Neural cell (in vitro differentiated cells): Measurements from ENCODE around the gene METAP1D. TPM values are rescaled to one million over a fixed set of nuclear protein-coding genes. Genes with fewer than 3 reads are reported as not detected.

Experiments
- H2AFZ ChIP-seq: fragments of 200-600, 300-800 bp; sonication (generic), shearing (Covaris generic); 2 replicates; pipeline ENCODE4 v1.6.0; 2014; ENCODE audit warnings: low read depth, mild to moderate bottlenecking, antibody characterized with exemption, low read length, moderate library complexity
- H3F3A ChIP-seq: fragments of 200-600 bp; shearing (Covaris generic); 2 replicates; pipeline ENCODE4 v1.6.1; 2016; ENCODE audit warnings: mild to moderate bottlenecking, moderate library complexity, mixed read lengths, antibody characterized with exemption, low read length; ENCODE audit not compliant: insufficient read depth, poor library complexity, severe bottlenecking
- H3K27ac ChIP-seq: fragments of 200-600, 300-800 bp; sonication (generic), shearing (Covaris generic); 2 replicates; pipeline ENCODE4 v1.5.1; 2014; ENCODE audit warnings: mild to moderate bottlenecking, low read length, moderate library complexity
- H3K27me3 ChIP-seq: fragments of 300-800, 200-600 bp; sonication (generic), shearing (Covaris generic); 2 replicates; pipeline ENCODE4 v1.6.0; 2014; ENCODE audit warnings: mild to moderate bottlenecking, low read depth, low read length, moderate library complexity; ENCODE audit not compliant: insufficient read depth
- H3K36me3 ChIP-seq: fragments of 300-800, 200-600 bp; sonication (generic), shearing (Covaris generic); 2 replicates; pipeline ENCODE4 v1.5.1; 2014; ENCODE audit warnings: mild to moderate bottlenecking, antibody characterized with exemption, low read length, moderate library complexity; ENCODE audit not compliant: insufficient read depth
- H3K4me2 ChIP-seq: fragments of 300-800, 200-600 bp; sonication (generic), shearing (Covaris generic); 2 replicates; pipeline ENCODE4 v1.6.0; 2014; ENCODE audit warnings: mild to moderate bottlenecking, low read length
- H3K4me3 ChIP-seq: fragments of 300-800, 200-600 bp; sonication (generic), shearing (Covaris generic); 2 replicates; pipeline ENCODE4 v1.5.1; 2014; ENCODE audit warnings: mild to moderate bottlenecking, low read length, moderate library complexity
- H3K79me2 ChIP-seq: fragments of 200-600 bp; shearing (Covaris generic); replicated peaks from 2 replicates; pipeline ENCODE4 v1.6.0; 2014; ENCODE audit warnings: mild to moderate bottlenecking, low read length, moderate library complexity; ENCODE audit not compliant: insufficient read depth
- H3K9ac ChIP-seq: fragments of 300-800, 200-600 bp; sonication (generic), shearing (Covaris generic); 2 replicates; pipeline ENCODE4 v1.6.1; 2016; ENCODE audit warnings: mild to moderate bottlenecking, low read length, mixed read lengths
- H3K9me2 ChIP-seq: fragments of 200-600 bp; shearing (Covaris generic); 2 replicates; pipeline ENCODE4 v1.6.1; 2016; ENCODE audit warnings: mild to moderate bottlenecking, low read length, mixed read lengths; ENCODE audit not compliant: insufficient read depth
- H3K9me3 ChIP-seq: fragments of 200-600, 300-800 bp; sonication (generic), shearing (Covaris generic); 2 replicates; pipeline ENCODE4 v1.6.1; 2016; ENCODE audit warnings: mild to moderate bottlenecking, mixed run types, low read length, moderate library complexity, mixed read lengths
- H4K20me1 ChIP-seq: fragments of 200-600 bp; shearing (Covaris generic); 2 replicates; pipeline ENCODE4 v1.6.1; 2016; ENCODE audit warnings: mild to moderate bottlenecking, mixed run types; ENCODE audit not compliant: insufficient read depth
- CTCF ChIP-seq: fragments of 450-650 bp; IDR thresholded peaks from 2 replicates; pipeline ENCODE4 v1.5.1; 2014; ENCODE audit warnings: antibody characterized with exemption, mild to moderate bottlenecking, moderate library complexity; ENCODE audit not compliant: poor library complexity, severe bottlenecking
- EP300 ChIP-seq: fragments of 450-650 bp; conservative IDR thresholded peaks from 2 replicates; pipeline ENCODE4 v1.6.1; 2014; ENCODE audit warnings: antibody characterized with exemption, mild to moderate bottlenecking, moderate library complexity; ENCODE audit not compliant: poor library complexity, severe bottlenecking
- EZH2 ChIP-seq: fragments of 200-600, 300-800 bp; shearing (Covaris generic), sonication (generic); IDR thresholded peaks from 2 replicates; pipeline ENCODE4 v1.6.1; 2014; ENCODE audit warnings: antibody characterized with exemption, low read length, borderline replicate concordance, mild to moderate bottlenecking; ENCODE audit not compliant: insufficient read depth, poor library complexity, severe bottlenecking
- MXI1 ChIP-seq: fragments of 450-650 bp; conservative IDR thresholded peaks from 2 replicates; pipeline ENCODE4 v1.6.1; 2014; ENCODE audit warnings: antibody characterized with exemption, mild to moderate bottlenecking; ENCODE audit not compliant: poor library complexity, severe bottlenecking
- POLR2AphosphoS5 ChIP-seq: IDR thresholded peaks from 2 replicates; pipeline ENCODE4 v1.6.1; 2012
- RAD21 ChIP-seq: fragments of 450-650 bp; conservative IDR thresholded peaks from 2 replicates; pipeline ENCODE4 v1.6.1; 2014; ENCODE audit warnings: antibody characterized with exemption, mild to moderate bottlenecking, moderate library complexity
- REST ChIP-seq: IDR thresholded peaks from 2 replicates; pipeline ENCODE4 v1.6.1; 2012; ENCODE audit warnings: borderline replicate concordance
- SMC3 ChIP-seq: fragments of 450-650 bp; conservative IDR thresholded peaks from 2 replicates; pipeline ENCODE4 v1.6.1; 2014; ENCODE audit warnings: antibody characterized with exemption, mild to moderate bottlenecking, moderate library complexity; ENCODE audit not compliant: poor library complexity
- TAF1 ChIP-seq: IDR thresholded peaks from 2 replicates; pipeline ENCODE4 v1.6.1; 2012; ENCODE audit warnings: low read depth
- polyA plus RNA-seq: library from polyadenylated mRNA; depleted of rRNA; stranded (reverse); fragments of >200 nt; gene quantifications from 2 replicates; pipeline ENCODE4 v1.2.3, GENCODE V29; 2014

Gene METAP1D
- polyA plus RNA-seq, 1 donor from 2014 or later = 5.4 TPM

- H3K9me2 ChIP-seq = no peaks in the 10 kb centered on the region
- H3K9me3 ChIP-seq = no peaks in the 10 kb centered on the region
- no peaks in the 10 kb centered on the region for H3K36me3 ChIP-seq
- no peak overlapping the region for H3K9ac ChIP-seq
- TF ChIP-seq POLR2AphosphoS5 (no peak), TAF1 (no peak), CTCF (no peak), RAD21 (no peak), MXI1 (no peak), SMC3 (no peak), EP300 (no peak), EZH2 (no peak), REST (no peak)
- no peaks in the 10 kb centered on the region for H4K20me1 ChIP-seq
- no peak overlapping the region for H3K4me3 ChIP-seq
- H3K4me2 ChIP-seq = no peak overlapping the region
- no peak overlapping the region for H3K27ac ChIP-seq
- H3F3A ChIP-seq = no peaks in the 10 kb centered on the region
- no peaks in the 10 kb centered on the region for H3K27me3 ChIP-seq
- no peak overlapping the region for H2AFZ ChIP-seq
- H3K79me2 ChIP-seq = no peaks in the 10 kb centered on the region
Observed at GRCh38 chr2:172119089-172119488, 119.3 kb downstream of the METAP1D start.

GRCh38 chr2:172120118-172120517, 120.4 kb downstream of the METAP1D start:
- H3K27me3 ChIP-seq = no peaks in the 10 kb centered on the region
- H3K4me2 ChIP-seq = no peak overlapping the region
- H3K9me2 ChIP-seq = no peaks in the 10 kb centered on the region
- H3F3A ChIP-seq = no peaks in the 10 kb centered on the region
- no peaks in the 10 kb centered on the region for H3K9me3 ChIP-seq
- H2AFZ ChIP-seq = no peak overlapping the region
- no peaks in the 10 kb centered on the region for H3K79me2 ChIP-seq
- H3K4me3 ChIP-seq = no peak overlapping the region
- no peaks in the 10 kb centered on the region for H4K20me1 ChIP-seq
- H3K9ac ChIP-seq = no peak overlapping the region
- no peaks in the 10 kb centered on the region for H3K36me3 ChIP-seq
- no peak overlapping the region for H3K27ac ChIP-seq
- TF ChIP-seq CTCF = no peak
